NCI-H526 (cell line): Measurements from ENCODE around the gene THAP7.
"Not testable (repeated sequence)": the region's sequence is repeated elsewhere in the genome, so short reads cannot be mapped to it uniquely, and the experiment has no call there.

Experiments
- DNase-seq, 2 experiments: peaks; one replicate each; lab custom pipeline; 2025; lab: John Stamatoyannopoulos, UW

Gene THAP7

GRCh38 chr22:20978419-20978818 is 23.5 kb downstream of the THAP7 start:
- no peak for DNase-seq

GRCh38 chr22:20977516-20978170 is 24.3 kb downstream of the THAP7 start:
- no peak for DNase-seq

- DNase-seq: no peak
Observed at GRCh38 chr22:20977019-20977418, 24.9 kb downstream of the THAP7 start.

- no peak for DNase-seq
Observed at GRCh38 chr22:20976291-20976877, 25.5 kb downstream of the THAP7 start.

GRCh38 chr22:20975541-20976290 is 26.2 kb downstream of the THAP7 start:
- DNase-seq: no peak

GRCh38 chr22:20974336-20974955 is 27.5 kb downstream of the THAP7 start:
- no peak for DNase-seq

GRCh38 chr22:20973634-20974286 is 28.2 kb downstream of the THAP7 start:
- no peak for DNase-seq

GRCh38 chr22:20972933-20973577 is 28.9 kb downstream of the THAP7 start:
- DNase-seq: no peak

- not testable (repeated sequence) for DNase-seq
Observed at GRCh38 chr22:20972014-20972694, 29.8 kb downstream of the THAP7 start.

- DNase-seq: no peak
Observed at GRCh38 chr22:20970939-20971657, 30.8 kb downstream of the THAP7 start.

GRCh38 chr22:20968281-20968977 is 33.5 kb downstream of the THAP7 start:
- no peak for DNase-seq

- no peak for DNase-seq
Observed at GRCh38 chr22:20967697-20968211, 34.2 kb downstream of the THAP7 start.

GRCh38 chr22:20966883-20967696 is 34.8 kb downstream of the THAP7 start, which contains the start of gene AIFM3:
Gene AIFM3, plus strand, starts transcription at chr22:20967255. Its CDS starts 690 bp downstream, at chr22:20967945.
- no peak for DNase-seq

- DNase-seq: no peak
Observed at GRCh38 chr22:20965888-20966855, 35.7 kb downstream of the THAP7 start.

- no peak for DNase-seq
Observed at GRCh38 chr22:20965104-20965887, 36.6 kb downstream of the THAP7 start.

- DNase-seq: no peak
Observed at GRCh38 chr22:20964799-20965103, 37.2 kb downstream of the THAP7 start.
